NCI-H2196 (cell line): ENCODE data around the gene AP2A1.
"Not testable (repeated sequence)": the region's sequence is repeated elsewhere in the genome, so short reads cannot be mapped to it uniquely, and the experiment has no call there.

Experiments
- DNase-seq: peaks from one replicate; lab custom pipeline; 2025; ENCODE audit not compliant: unreplicated experiment; lab: John Stamatoyannopoulos, UW

The AP2A1 gene

GRCh38 chr19:49766930-49767299, at the start of gene AP2A1:
Gene AP2A1, plus strand, starts transcription at chr19:49767001. Its CDS starts 133 bp downstream, at chr19:49767134.
- no peak for DNase-seq

GRCh38 chr19:49718511-49718910, 48.3 kb upstream of the AP2A1 start:
- no peak for DNase-seq

GRCh38 chr19:49718991-49719390, 47.8 kb upstream of the AP2A1 start:
- DNase-seq, result no peak

GRCh38 chr19:49719420-49719819, 47.4 kb upstream of the AP2A1 start:
- DNase-seq, result not testable (repeated sequence)

GRCh38 chr19:49727217-49728030, 39.4 kb upstream of the AP2A1 start:
- DNase-seq, result no peak

- DNase-seq, result no peak
Measured at GRCh38 chr19:49730166-49730565, 36.6 kb upstream of the AP2A1 start.

- no peak for DNase-seq
Measured at GRCh38 chr19:49738268-49738667, 28.5 kb upstream of the AP2A1 start.

GRCh38 chr19:49739098-49739497, 27.7 kb upstream of the AP2A1 start:
- DNase-seq, result no peak

GRCh38 chr19:49739933-49740332, 26.9 kb upstream of the AP2A1 start:
- DNase-seq, result no peak

- DNase-seq, result no peak
Measured at GRCh38 chr19:49741210-49741844, 25.5 kb upstream of the AP2A1 start.

- no peak for DNase-seq
Measured at GRCh38 chr19:49744946-49745381, 21.8 kb upstream of the AP2A1 start.

GRCh38 chr19:49746206-49746958, 20.4 kb upstream of the AP2A1 start:
- no peak for DNase-seq

GRCh38 chr19:49749055-49749716, 17.6 kb upstream of the AP2A1 start:
- DNase-seq, result no peak

GRCh38 chr19:49749771-49750170, 17.0 kb upstream of the AP2A1 start:
- no peak for DNase-seq

- no peak for DNase-seq
Measured at GRCh38 chr19:49752701-49753100, 14.1 kb upstream of the AP2A1 start.

GRCh38 chr19:49755956-49756355, 10.8 kb upstream of the AP2A1 start:
- no peak for DNase-seq

- no peak for DNase-seq
Measured at GRCh38 chr19:49758292-49758691, 8.5 kb upstream of the AP2A1 start.

- DNase-seq, result no peak
Measured at GRCh38 chr19:49761249-49761624, 5.6 kb upstream of the AP2A1 start.

GRCh38 chr19:49761625-49762311, 5.0 kb upstream of the AP2A1 start:
- no peak for DNase-seq

GRCh38 chr19:49763230-49763629, 3.6 kb upstream of the AP2A1 start, which contains the start of gene TSKS:
Gene TSKS, minus strand, starts transcription at chr19:49763306. Its CDS starts 59 bp downstream, at chr19:49763247.
- no peak for DNase-seq

GRCh38 chr19:49764341-49764740, 2.5 kb upstream of the AP2A1 start:
- DNase-seq, result no peak
